ENCODE measurements around the gene CFAP251. TPM values are rescaled to one million over a fixed set of nuclear protein-coding genes. Genes with fewer than 3 reads are reported as not detected.

Gene CFAP251
- total and polyA plus RNA-seq, 2 of the 8 experiments (the other 6 are each of a cell fraction or from before 2014, with no cell fraction given), result 1.8 to 2.9 TPM

DNA sequence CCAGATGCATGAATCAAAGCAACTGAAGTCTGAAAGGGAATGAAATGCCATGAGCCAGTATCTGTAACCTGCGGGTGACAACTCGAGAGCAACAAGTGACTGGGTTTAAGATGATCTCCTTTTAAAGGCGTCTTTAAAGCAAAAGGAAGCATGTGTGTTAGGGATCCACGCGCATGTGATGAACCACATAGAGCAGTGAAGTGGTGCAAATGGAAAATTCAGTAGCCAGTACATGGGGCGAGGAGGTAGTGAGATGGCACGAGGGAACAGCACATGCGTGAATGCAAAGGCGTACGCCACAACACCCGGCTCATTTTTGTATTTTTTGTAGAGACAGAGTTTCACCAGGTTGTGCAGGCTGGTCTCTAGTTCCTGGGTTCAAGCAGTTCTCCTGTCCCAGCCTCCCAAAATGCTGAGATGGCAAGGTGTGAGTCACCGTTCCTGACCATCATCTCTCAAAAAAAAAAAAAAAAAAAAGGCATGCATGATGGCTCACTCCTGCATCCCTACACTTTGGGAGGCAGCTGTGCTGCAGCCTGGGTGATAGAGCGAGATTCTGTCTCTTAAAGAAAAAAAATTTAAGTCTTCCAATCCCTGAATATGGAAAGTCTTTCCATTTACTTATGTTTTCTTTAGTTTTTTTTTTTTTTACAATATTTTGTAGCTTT is 78.7 kb downstream of the CFAP251 start (continued):
- TF ChIP-seq, protein P1, sequence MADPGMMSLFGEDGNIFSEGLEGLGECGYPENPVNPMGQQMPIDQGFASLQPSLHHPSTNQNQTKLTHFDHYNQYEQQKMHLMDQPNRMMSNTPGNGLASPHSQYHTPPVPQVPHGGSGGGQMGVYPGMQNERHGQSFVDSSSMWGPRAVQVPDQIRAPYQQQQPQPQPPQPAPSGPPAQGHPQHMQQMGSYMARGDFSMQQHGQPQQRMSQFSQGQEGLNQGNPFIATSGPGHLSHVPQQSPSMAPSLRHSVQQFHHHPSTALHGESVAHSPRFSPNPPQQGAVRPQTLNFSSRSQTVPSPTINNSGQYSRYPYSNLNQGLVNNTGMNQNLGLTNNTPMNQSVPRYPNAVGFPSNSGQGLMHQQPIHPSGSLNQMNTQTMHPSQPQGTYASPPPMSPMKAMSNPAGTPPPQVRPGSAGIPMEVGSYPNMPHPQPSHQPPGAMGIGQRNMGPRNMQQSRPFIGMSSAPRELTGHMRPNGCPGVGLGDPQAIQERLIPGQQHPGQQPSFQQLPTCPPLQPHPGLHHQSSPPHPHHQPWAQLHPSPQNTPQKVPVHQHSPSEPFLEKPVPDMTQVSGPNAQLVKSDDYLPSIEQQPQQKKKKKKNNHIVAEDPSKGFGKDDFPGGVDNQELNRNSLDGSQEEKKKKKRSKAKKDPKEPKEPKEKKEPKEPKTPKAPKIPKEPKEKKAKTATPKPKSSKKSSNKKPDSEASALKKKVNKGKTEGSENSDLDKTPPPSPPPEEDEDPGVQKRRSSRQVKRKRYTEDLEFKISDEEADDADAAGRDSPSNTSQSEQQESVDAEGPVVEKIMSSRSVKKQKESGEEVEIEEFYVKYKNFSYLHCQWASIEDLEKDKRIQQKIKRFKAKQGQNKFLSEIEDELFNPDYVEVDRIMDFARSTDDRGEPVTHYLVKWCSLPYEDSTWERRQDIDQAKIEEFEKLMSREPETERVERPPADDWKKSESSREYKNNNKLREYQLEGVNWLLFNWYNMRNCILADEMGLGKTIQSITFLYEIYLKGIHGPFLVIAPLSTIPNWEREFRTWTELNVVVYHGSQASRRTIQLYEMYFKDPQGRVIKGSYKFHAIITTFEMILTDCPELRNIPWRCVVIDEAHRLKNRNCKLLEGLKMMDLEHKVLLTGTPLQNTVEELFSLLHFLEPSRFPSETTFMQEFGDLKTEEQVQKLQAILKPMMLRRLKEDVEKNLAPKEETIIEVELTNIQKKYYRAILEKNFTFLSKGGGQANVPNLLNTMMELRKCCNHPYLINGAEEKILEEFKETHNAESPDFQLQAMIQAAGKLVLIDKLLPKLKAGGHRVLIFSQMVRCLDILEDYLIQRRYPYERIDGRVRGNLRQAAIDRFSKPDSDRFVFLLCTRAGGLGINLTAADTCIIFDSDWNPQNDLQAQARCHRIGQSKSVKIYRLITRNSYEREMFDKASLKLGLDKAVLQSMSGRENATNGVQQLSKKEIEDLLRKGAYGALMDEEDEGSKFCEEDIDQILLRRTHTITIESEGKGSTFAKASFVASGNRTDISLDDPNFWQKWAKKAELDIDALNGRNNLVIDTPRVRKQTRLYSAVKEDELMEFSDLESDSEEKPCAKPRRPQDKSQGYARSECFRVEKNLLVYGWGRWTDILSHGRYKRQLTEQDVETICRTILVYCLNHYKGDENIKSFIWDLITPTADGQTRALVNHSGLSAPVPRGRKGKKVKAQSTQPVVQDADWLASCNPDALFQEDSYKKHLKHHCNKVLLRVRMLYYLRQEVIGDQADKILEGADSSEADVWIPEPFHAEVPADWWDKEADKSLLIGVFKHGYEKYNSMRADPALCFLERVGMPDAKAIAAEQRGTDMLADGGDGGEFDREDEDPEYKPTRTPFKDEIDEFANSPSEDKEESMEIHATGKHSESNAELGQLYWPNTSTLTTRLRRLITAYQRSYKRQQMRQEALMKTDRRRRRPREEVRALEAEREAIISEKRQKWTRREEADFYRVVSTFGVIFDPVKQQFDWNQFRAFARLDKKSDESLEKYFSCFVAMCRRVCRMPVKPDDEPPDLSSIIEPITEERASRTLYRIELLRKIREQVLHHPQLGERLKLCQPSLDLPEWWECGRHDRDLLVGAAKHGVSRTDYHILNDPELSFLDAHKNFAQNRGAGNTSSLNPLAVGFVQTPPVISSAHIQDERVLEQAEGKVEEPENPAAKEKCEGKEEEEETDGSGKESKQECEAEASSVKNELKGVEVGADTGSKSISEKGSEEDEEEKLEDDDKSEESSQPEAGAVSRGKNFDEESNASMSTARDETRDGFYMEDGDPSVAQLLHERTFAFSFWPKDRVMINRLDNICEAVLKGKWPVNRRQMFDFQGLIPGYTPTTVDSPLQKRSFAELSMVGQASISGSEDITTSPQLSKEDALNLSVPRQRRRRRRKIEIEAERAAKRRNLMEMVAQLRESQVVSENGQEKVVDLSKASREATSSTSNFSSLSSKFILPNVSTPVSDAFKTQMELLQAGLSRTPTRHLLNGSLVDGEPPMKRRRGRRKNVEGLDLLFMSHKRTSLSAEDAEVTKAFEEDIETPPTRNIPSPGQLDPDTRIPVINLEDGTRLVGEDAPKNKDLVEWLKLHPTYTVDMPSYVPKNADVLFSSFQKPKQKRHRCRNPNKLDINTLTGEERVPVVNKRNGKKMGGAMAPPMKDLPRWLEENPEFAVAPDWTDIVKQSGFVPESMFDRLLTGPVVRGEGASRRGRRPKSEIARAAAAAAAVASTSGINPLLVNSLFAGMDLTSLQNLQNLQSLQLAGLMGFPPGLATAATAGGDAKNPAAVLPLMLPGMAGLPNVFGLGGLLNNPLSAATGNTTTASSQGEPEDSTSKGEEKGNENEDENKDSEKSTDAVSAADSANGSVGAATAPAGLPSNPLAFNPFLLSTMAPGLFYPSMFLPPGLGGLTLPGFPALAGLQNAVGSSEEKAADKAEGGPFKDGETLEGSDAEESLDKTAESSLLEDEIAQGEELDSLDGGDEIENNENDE (IDR thresholded peaks at IDR 0.05; ENCODE audit: insufficient replicate concordance, low read length), result no peak
- TF ChIP-seq HDAC6 (IDR thresholded peaks at IDR 0.05; ENCODE audit: low read depth, low read length), result no peak

Measured in H1 (cell line).